SH-SY5Y (cell line): Measurements from ENCODE around the gene ST3GAL3.

Experiments
- GATA2 ChIP-seq: IDR thresholded peaks from 2 replicates; pipeline ENCODE4 v1.6.1; 2011; ENCODE audit warnings: mild to moderate bottlenecking, low read depth, low read length
- GATA3 ChIP-seq: IDR thresholded peaks from 2 replicates; pipeline ENCODE4 v1.6.1; 2011; ENCODE audit warnings: low read depth, mild to moderate bottlenecking, low read length, moderate library complexity

DNA sequence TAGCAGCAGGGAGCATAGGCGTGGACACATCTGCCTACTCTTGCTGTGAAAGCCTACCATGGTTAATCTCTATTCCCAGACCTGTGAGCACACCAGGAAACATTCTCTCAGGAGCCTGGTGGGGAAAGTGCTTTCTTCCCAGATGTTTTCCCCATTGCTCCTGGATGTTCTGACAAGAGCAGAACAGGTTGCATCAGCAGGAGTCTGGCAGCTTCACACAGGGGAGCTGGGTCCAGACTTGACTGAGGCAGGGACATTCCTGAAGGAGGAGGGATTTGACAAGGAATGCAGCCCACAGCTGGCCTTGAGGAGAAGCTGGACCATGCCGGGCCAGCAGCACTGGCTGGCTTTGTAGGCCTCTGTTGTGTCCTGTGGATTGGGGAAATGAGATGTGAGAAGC is 205.3 kb downstream of the ST3GAL3 start:
- TF ChIP-seq GATA3 (no peak), GATA2 (no peak)
